Fibroblast of skin of scalp (primary cell): ENCODE results near the gene UFM1. TPM values are rescaled to one million over a fixed set of nuclear protein-coding genes. Genes with fewer than 3 reads are reported as not detected.
"Not testable (repeated sequence)": the region's sequence is repeated elsewhere in the genome, so short reads cannot be mapped to it uniquely, and the experiment has no call there.

ENCODE experiments used
- DNase-seq: peaks from one replicate; pipeline ENCODE4 v3.0.0-alpha.2; 2013
- polyA plus RNA-seq, 2 experiments: library from polyadenylated mRNA; unstranded; fragments of 120-200 nt; gene quantifications; one replicate each; pipeline ENCODE4 v1.2.1, GENCODE V29; 2013; ENCODE audit not compliant: insufficient read length in 2 of 2

The UFM1 gene
- 73.0 TPM for polyA plus RNA-seq (2013, experiment 1 of 2; ENCODE audit: insufficient read length)
- polyA plus RNA-seq (2013, experiment 2 of 2; ENCODE audit: insufficient read length), result 80.3 TPM

- peak; percentile 95 for DNase-seq
Measured at GRCh38 chr13:38349390-38350113, at the start of gene UFM1. TSS of gene UFM1 (plus strand) at chr13:38349851. CDS start at chr13:38349920, 69 bp downstream.

GRCh38 chr13:38301236-38301635, 48.4 kb upstream of the UFM1 start:
- no peak for DNase-seq

- DNase-seq, result no peak
Measured at GRCh38 chr13:38303816-38304320, 45.8 kb upstream of the UFM1 start.

- peak; percentile 51 for DNase-seq
Measured at GRCh38 chr13:38308736-38309135, 40.9 kb upstream of the UFM1 start.

GRCh38 chr13:38309397-38309796, 40.3 kb upstream of the UFM1 start:
- no peak for DNase-seq

GRCh38 chr13:38311175-38311574, 38.5 kb upstream of the UFM1 start:
- DNase-seq, result not testable (repeated sequence)

GRCh38 chr13:38316129-38316528, 33.5 kb upstream of the UFM1 start:
- no peak for DNase-seq

GRCh38 chr13:38321654-38322053, 28.0 kb upstream of the UFM1 start:
- no peak for DNase-seq

GRCh38 chr13:38325426-38325825, 24.2 kb upstream of the UFM1 start:
- no peak for DNase-seq

DNA sequence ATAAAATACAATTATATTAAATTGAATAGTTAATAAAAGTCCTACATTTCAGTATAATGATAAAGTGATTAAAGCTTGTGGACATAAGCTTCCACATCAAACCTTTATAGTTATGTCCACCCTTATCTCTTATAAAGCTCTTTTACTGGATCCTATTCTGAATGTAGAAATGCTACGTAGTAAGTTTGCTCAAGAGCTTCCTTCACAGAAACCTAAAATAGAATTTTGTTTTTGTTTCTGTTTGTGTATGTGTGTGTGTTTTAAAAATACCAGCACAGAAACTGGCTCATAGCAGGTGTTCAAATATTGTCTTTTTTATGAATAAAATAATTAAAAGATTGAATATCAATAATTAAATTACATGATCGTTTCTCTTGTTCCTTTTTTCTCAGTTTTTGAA, 21.0 kb upstream of the UFM1 start:
- DNase-seq, result no peak

DNA sequence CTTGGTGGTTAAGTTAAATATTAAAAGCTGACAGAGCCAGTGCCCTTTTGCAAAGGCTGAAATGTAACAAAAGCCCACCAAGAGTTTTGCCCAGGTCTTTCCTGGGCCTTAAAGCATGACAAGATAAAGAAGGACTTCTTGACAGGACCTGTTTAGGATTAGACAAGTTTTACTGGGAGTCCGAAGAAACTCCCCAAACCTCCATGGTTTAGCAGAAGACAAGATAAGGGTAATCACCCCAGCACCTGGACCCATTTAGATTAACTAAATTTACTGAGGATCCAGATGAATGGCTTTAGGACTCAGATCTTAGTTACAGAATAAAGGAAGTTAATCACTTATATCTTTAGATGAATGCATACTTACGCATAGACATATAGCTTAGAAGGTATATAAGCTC, 14.8 kb upstream of the UFM1 start:
- no peak for DNase-seq

DNA sequence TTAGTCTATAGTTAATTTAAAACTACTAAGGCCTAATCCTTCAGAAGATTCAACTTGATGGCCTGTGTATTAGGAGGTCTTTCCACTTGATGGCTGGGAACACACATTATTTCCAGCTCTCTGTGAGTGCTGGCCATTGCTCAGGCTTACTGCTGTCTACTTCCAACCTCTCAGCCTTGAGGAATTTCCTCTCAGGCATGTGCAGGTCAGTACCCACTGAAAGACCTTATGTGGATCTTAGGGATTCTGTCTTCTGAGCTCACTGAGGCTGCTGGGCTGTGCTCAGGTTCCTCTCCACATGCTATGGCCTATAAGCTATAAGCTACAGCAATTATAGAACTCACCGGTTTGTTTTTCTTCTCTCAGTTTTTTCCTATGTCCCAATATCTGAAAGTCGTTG, 11.6 kb upstream of the UFM1 start:
- no peak for DNase-seq

DNA sequence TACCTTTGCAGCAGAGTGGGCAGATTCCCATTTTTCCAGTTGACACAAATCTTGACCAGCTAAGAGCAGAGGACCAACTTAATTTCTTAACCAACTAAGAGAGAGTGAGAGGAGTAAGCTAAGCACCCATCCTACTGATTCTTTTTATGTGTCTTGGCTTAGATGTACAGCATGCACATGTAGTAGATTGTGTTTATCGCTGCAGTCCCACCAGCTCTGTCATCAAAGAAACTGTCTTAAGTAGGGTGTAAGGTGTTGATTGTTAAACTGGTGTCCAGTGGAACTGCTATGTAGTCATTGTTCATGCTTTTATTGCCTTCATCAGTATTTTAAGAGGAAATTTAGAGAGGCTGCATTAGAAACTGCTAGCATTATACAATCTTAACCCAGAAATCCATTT, 9.0 kb upstream of the UFM1 start:
- DNase-seq, result no peak

- no peak for DNase-seq
Measured at GRCh38 chr13:38341149-38341692, 8.4 kb upstream of the UFM1 start.

DNA sequence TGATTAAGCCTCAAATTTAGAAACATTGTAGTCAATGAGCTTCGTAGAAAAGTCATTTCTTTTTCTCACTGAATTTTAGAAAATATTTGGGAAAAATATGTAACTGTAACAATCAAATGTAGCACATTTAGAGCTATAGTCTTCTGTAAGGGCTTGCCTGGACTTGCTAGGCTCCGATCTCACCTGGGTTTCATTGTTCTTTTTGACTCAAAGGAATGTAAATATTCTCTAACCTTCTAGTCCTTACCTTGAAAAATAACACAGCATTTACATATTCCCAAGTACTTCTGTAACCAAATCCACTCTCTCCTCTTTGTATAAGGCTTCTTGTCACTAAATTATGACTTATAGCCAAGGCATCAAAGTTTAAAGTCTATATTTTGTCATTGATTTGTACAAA, 2.9 kb upstream of the UFM1 start:
- no peak for DNase-seq

- peak; percentile 13 for DNase-seq
Measured at GRCh38 chr13:38348861-38349389, 726 bp upstream of the UFM1 start.

- DNase-seq, result no peak
Measured at GRCh38 chr13:38350114-38350617, 515 bp downstream of the UFM1 start.

DNA sequence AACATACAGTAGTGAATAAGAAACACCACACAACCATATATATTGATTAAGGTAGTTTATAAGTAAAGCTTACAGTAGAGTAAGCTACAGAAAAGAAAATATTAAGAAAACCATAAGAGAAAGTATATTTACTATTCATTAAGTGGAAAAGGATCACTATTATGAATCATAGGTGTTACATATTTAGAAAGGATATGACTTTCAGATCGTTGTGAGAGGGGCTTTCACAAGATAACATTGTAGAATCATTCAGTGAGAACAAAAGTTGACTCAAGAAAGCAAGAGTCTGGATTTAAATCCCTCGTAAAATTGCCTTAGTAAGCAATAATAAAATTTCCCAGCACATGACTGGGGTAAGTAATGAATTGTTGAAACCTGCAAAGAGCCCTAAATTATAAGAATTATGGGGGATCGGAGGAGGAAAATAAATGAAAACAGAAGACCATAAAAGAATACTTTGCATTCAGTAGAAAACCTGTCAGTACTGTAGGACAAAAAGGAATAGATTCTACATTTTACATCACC, 6.0 kb downstream of the UFM1 start:
- no peak for DNase-seq

DNA sequence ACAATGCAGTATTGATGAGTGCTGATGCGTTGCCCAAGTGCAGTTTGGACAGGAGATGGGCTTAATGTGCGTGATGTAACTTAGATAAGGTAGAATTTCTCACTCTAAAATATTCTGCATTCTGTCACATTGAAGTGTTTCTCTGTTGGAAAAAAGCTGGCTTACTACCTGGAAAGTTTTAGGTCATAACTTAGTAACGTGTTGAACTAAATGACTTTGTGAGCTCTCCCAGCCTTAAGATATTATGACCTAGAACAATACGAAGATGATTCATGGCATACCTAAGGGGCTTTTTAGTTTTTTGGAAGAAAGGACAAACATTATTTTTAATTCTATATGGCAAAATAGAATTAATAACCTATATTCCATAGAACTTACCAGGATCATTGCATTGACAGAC, 9.0 kb downstream of the UFM1 start:
- no peak for DNase-seq

DNA sequence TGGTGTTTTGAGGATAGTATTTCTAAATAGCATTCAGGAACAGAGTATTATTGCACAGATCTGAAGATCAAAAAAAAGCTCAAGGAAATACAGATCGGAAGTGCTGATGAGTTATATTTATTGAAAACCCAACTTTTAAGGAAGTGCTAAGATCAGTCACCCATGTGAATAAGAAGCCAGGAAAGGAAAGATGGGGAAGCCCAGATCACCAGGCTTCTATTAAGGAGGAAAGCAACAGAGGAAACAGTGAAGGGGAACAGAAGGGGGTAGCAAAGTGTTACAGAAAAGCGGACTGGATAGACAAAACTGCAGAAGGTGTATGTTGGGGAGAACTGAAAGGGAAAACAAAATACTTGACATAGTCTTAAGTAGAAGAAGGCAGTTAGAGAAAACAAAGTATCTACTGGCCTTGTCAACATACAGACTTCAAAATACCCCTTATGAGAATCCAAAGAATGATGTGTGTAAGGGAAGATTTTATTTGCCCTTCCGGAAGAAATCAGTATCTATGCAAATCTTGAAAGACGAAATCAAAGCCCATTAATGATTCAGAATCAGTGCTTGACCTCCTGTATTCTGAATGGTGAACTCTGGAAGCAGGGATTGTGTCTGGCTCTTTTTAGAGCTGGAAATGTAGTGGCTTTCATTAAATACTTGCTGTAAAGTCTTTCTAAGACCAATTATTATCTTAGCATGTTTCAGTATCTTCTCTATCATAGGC, 12.1 kb downstream of the UFM1 start:
- no peak for DNase-seq

- DNase-seq, result no peak
Measured at GRCh38 chr13:38363219-38363618, 13.6 kb downstream of the UFM1 start.

GRCh38 chr13:38363746-38364145, 14.1 kb downstream of the UFM1 start:
- DNase-seq, result not testable (repeated sequence)

DNA sequence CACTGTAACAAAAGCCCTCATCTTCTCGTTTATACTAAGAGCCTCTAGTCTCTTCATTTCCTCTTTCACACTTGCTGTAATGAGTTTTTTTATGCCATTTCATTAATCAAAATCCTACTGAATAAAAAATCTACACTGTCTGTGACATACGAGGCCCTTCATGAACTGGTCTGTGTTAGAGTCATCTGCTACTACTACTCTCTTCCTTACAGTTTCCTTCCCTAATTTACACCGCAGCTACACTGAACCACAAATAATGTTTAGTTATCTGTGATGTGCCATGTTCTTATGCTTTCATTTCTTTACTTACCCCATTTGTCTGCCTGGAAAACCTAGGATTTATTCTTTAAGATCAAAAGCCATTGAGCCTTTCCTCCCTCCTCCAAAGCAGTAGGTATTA, 16.0 kb downstream of the UFM1 start:
- no peak for DNase-seq
